Metanephros (tissue), 1 donor: ENCODE data around the gene CSRP2. TPM values are rescaled to one million over a fixed set of nuclear protein-coding genes. Genes with fewer than 3 reads are reported as not detected.

Experiments used
- total RNA-seq: library from RNA; depleted of rRNA; stranded (reverse); fragments of >200 nt; gene quantifications from one replicate; pipeline ENCODE4 v1.2.3, GENCODE V29; 2014

Gene CSRP2
- total RNA-seq, result 55.2 TPM

GRCh38 chr12:76878899-76879709 is at the start of gene CSRP2:
CSRP2 (minus strand) TSS chr12:76879019; CDS start chr12:76866260, 12,759 bp downstream.

Other genes starting within 250 kb of the CSRP2 start
- gene ZDHHC17, start 114.9 kb downstream of the CSRP2 start, total RNA-seq, result 97.5 TPM
- 4.6 TPM for gene E2F7, start 186.6 kb upstream of the CSRP2 start, total RNA-seq